Measurements from ENCODE around the gene GUCY2C.

- TF ChIP-seq CTCF (IDR thresholded peaks at IDR 0.05): no peak
- no peak for TF ChIP-seq BCL3 (IDR thresholded peaks at IDR 0.05)
- TF ChIP-seq JUN (IDR thresholded peaks at IDR 0.05): no peak
These were observed 2.2 kb upstream of the GUCY2C start for GRCh38 chr12:14698555-14698954.
